HepG2 (cell line): Measurements from ENCODE around the gene CENPK. TPM values are rescaled to one million over a fixed set of nuclear protein-coding genes. Genes with fewer than 3 reads are reported as not detected.
A peak's percentile ranks its signal among the peaks of the same experiment; 100 is the strongest.

Source experiments
- AGO2 ChIP-seq: fragments of 200-400 bp; formaldehyde crosslinking; optimal IDR thresholded peaks from 2 replicates; pipeline ENCODE3; 2017; ENCODE audit warnings: mild to moderate bottlenecking, low read depth, low read length, moderate library complexity
- CEBPB ChIP-seq: IDR thresholded peaks from 2 replicates; pipeline ENCODE4 v1.6.1; 2011; ENCODE audit warnings: low read depth, low read length, improper control_type of control experiment, borderline replicate concordance
- CHD2 ChIP-seq: IDR thresholded peaks from 2 replicates; pipeline ENCODE4 v1.6.1; 2011; ENCODE audit warnings: low read depth, low read length, improper control_type of control experiment
- DMTF1 ChIP-seq: sonication (generic); formaldehyde crosslinking; IDR thresholded peaks from 2 replicates; pipeline ENCODE4 v1.4.0; 2020; ENCODE audit warnings: mild to moderate bottlenecking, missing genetic modification reagents
- KLF9 ChIP-seq: IDR thresholded peaks from 2 replicates; pipeline ENCODE4 v1.6.1; 2016; ENCODE audit warnings: low read depth
- MAFK ChIP-seq, 2 experiments: IDR thresholded peaks in 1 of 2; conservative IDR thresholded peaks in 1 of 2; 2 replicates each; pipeline ENCODE4 v1.6.1; 2011; ENCODE audit warnings: improper control_type of control experiment in 2 of 2, low read length in 2 of 2
- MATR3 ChIP-seq: sonication (generic); formaldehyde crosslinking; IDR thresholded peaks from 2 replicates; pipeline ENCODE4 v1.4.0; 2020; ENCODE audit warnings: missing genetic modification reagents
- MAZ ChIP-seq, 2 experiments: sonication (generic) in 1 of 2; formaldehyde crosslinking in 1 of 2; IDR thresholded peaks; 2 replicates each; pipeline versions ENCODE4 v1.5.0 to v1.6.1; 2012 to 2020; ENCODE audit warnings: low read depth in 2 of 2, mild to moderate bottlenecking in 2 of 2, borderline replicate concordance in 1 of 2, improper control_type of control experiment in 1 of 2, low read length in 1 of 2, missing genetic modification reagents in 1 of 2, moderate library complexity in 1 of 2
- MTA3 ChIP-seq: sonication (generic); formaldehyde crosslinking; IDR thresholded peaks from 2 replicates; pipeline ENCODE4 v1.4.0; 2020; ENCODE audit warnings: missing genetic modification reagents
- NR2F2 ChIP-seq: IDR thresholded peaks from 2 replicates; pipeline ENCODE4 v1.6.1; 2012; ENCODE audit warnings: low read depth, inconsistent platforms, borderline replicate concordance
- TCF7 ChIP-seq: sonication (generic); IDR thresholded peaks from 2 replicates; pipeline ENCODE4 v1.6.1; 2016; ENCODE audit warnings: antibody characterized with exemption, low read depth
- TIGD3 ChIP-seq: sonication (generic); formaldehyde crosslinking; IDR thresholded peaks from 2 replicates; pipeline ENCODE4 v1.5.1; 2020; ENCODE audit warnings: mild to moderate bottlenecking, missing genetic modification reagents, borderline replicate concordance
- ZBTB2 ChIP-seq: sonication (generic); formaldehyde crosslinking; IDR thresholded peaks from 2 replicates; pipeline ENCODE4 v1.8.0; 2022; ENCODE audit warnings: low read depth, missing genetic modification reagents
- ZC3H4 ChIP-seq: sonication (generic); formaldehyde crosslinking; IDR thresholded peaks from 2 replicates; pipeline ENCODE4 v1.4.0; 2020; ENCODE audit warnings: missing genetic modification reagents, borderline replicate concordance
- ZNF282 ChIP-seq: fragments of 450-650 bp; IDR thresholded peaks from 2 replicates; pipeline ENCODE4 v1.6.1; 2018; ENCODE audit not compliant: partially characterized antibody
- ZNF317 ChIP-seq: sonication (generic); formaldehyde crosslinking; IDR thresholded peaks from 2 replicates; pipeline ENCODE4 v1.5.0; 2020; ENCODE audit warnings: mild to moderate bottlenecking, missing genetic modification reagents
- ZNF552 ChIP-seq: sonication (generic); formaldehyde crosslinking; IDR thresholded peaks from 2 replicates; pipeline ENCODE4 v1.9.0; 2022; ENCODE audit warnings: missing genetic modification reagents, mild to moderate bottlenecking, borderline replicate concordance
- ZNF644 ChIP-seq: IDR thresholded peaks from 2 replicates; pipeline ENCODE4 v1.6.1; 2016; ENCODE audit warnings: low read depth
- ZNF776 ChIP-seq: sonication (generic); formaldehyde crosslinking; IDR thresholded peaks from 2 replicates; pipeline ENCODE4 v1.4.0; 2020; ENCODE audit warnings: mild to moderate bottlenecking, missing genetic modification reagents
- ZZZ3 ChIP-seq: sonication (generic); formaldehyde crosslinking; IDR thresholded peaks from 2 replicates; pipeline ENCODE4 v1.4.0; 2020; ENCODE audit warnings: missing genetic modification reagents, mild to moderate bottlenecking, borderline replicate concordance
- polyA plus RNA-seq, 8 experiments: library from polyadenylated mRNA; depleted of rRNA in 3 of 8; stranded (reverse) in 7 of 8; unstranded in 1 of 8; fragments of >200 nt; fragmentation: Illumina TruSeq in 4 of 8; extraction: Trizol in 4 of 8; gene quantifications; 2 replicates each; pipeline versions ENCODE4 v1.2.1 to v1.2.3, GENCODE V29; 2011 to 2016; ENCODE audit warnings: low read depth in 4 of 8, missing spikeins in 1 of 8, mixed read lengths in 1 of 8; ENCODE audit not compliant: insufficient read depth in 1 of 8
- total RNA-seq, 5 experiments: library from RNA; depleted of rRNA; stranded (reverse); fragments of >200 nt; fragmentation: Illumina TruSeq; extraction: Trizol; gene quantifications; 2 replicates each; pipeline ENCODE4 v1.2.3, GENCODE V29; 2016; ENCODE audit warnings: low read depth in 1 of 5
- TF ChIP-seq, protein P1 (sequence below): sonication (generic); formaldehyde crosslinking; conservative IDR thresholded peaks from 2 replicates; pipeline ENCODE4 v1.8.1; 2023; ENCODE audit warnings: missing genetic modification reagents
- TF ChIP-seq, protein P2 (sequence below): IDR thresholded peaks from 2 replicates; pipeline ENCODE4 v1.6.1; 2012; ENCODE audit warnings: inconsistent platforms

Gene CENPK
- total and polyA plus RNA-seq, 2 of the 13 experiments (the other 11 are each of a cell fraction or from before 2014, with no cell fraction given): 14.3 to 54.4 TPM

DNA sequence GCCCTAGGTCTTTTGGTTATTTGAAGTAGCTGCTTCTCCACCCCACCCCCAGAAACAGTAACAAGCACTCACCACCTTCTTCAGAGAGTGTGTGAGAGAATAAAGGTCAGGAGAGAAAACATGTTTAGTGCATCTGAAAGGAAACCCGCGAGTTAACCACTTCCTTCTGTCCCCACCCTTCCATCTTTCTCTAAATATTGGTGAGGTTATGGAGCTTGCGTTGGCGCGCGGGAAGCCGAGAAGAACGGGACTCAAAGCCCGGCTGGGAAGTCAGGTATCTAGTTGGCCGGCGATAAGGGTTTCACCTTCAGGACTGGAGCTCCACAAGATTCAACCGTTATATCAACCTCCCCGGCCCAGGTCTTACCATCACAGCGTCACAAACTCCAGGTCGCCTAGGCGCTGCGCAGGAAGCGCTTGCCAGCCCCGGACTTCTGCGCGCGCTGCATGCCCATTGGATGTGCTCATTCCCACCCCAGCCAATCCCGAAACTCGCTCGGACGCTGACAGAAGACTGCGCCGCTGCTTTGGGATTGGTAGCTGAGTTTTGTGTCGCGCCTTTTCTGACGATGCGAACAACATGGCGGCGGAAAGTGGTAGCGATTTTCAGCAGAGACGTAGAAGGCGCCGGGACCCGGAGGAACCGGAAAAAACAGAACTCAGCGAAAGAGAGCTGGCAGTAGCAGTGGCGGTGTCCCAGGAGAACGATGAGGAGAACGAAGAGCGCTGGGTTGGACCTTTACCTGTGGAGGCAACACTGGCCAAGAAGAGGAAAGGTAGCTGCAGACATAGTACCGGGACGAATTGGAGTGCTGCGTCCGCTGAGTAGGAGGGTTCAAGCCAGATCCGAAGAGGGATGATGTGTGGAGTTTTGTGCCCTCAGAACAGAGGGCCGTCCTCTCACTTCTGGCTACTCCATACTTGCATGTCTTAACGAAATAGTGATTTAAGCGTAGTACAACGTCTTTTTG, at the start of gene CENPK, which contains the start of gene PPWD1 (continued):
- TF ChIP-seq ZC3H4 (CRISPR knock-in tag) (no peak), ZNF644 (CRISPR knock-in tag) (no peak), ZNF282 (no peak), ZNF776 (CRISPR knock-in tag) (no peak), ZBTB2 (no peak), KLF9 (CRISPR knock-in tag) (no peak), AGO2 (no peak), TIGD3 (CRISPR knock-in tag) (no peak), DMTF1 (CRISPR knock-in tag) (no peak), ZZZ3 (no peak), ZNF552 (CRISPR knock-in tag) (no peak), MAZ (IDR thresholded peaks at IDR 0.05; ENCODE audit: borderline replicate concordance, low read depth, low read length) (no peak), MAZ (CRISPR knock-in tag; IDR thresholded peaks at IDR 0.05; ENCODE audit: low read depth) (peak; percentile 43; the same call in 1 of the 2 replicates), ZNF317 (no peak), MATR3 (CRISPR knock-in tag) (no peak), MAFK (conservative IDR thresholded peaks at IDR 0.05 in 1 of 2, IDR thresholded peaks at IDR 0.05 in 1 of 2; ENCODE audit: low read length in 2 of 2) (peak in 1 of 2 experiments; percentile 39; a peak in 2 of 4 replicates), CHD2 (no peak), MTA3 (CRISPR knock-in tag) (no peak), CEBPB (no peak), TCF7 (no peak), NR2F2 (no peak)
- TF ChIP-seq, protein P1, sequence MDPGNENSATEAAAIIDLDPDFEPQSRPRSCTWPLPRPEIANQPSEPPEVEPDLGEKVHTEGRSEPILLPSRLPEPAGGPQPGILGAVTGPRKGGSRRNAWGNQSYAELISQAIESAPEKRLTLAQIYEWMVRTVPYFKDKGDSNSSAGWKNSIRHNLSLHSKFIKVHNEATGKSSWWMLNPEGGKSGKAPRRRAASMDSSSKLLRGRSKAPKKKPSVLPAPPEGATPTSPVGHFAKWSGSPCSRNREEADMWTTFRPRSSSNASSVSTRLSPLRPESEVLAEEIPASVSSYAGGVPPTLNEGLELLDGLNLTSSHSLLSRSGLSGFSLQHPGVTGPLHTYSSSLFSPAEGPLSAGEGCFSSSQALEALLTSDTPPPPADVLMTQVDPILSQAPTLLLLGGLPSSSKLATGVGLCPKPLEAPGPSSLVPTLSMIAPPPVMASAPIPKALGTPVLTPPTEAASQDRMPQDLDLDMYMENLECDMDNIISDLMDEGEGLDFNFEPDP (CRISPR knock-in tag): 0 out of 2 replicates have a peak, but pooled peaks have one; percentile 46
- TF ChIP-seq, protein P2, sequence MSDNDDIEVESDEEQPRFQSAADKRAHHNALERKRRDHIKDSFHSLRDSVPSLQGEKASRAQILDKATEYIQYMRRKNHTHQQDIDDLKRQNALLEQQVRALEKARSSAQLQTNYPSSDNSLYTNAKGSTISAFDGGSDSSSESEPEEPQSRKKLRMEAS: peak; percentile 84; the same call in 1 of the 2 replicates
